Ovary (tissue), 3 donors: ENCODE measurements around the gene TSPAN4.

Experiments used
- CTCF ChIP-seq, 3 donors: fragments of 450-650 bp in 2 of 3; fragments of 200-600 bp in 1 of 3; IDR thresholded peaks; one replicate each; pipeline versions ENCODE4 v1.5.1 to v1.8.0; 2016 to 2022; ENCODE audit warnings: antibody characterized with exemption in 3 of 3, mild to moderate bottlenecking in 1 of 3
- EP300 ChIP-seq: sonication (generic); formaldehyde crosslinking; IDR thresholded peaks from one replicate; pipeline ENCODE4 v1.6.1; 2017; ENCODE audit warnings: antibody characterized with exemption
- POLR2A ChIP-seq: fragments of 450-650 bp; IDR thresholded peaks from one replicate; pipeline ENCODE4 v1.6.1; 2017; ENCODE audit warnings: antibody characterized with exemption, mild to moderate bottlenecking, moderate library complexity
- donor health status: DM: no; HTN: no; CAD: no.

GRCh38 chr11:914747-915501 lies 72.3 kb downstream of the TSPAN4 start:
- TF ChIP-seq CTCF (IDR thresholded peaks at IDR 0.05): no peak
- TF ChIP-seq POLR2A: no peak
- no peak for TF ChIP-seq EP300
